Activated B cell treated with CpG ODN at 0.5 μM for 24 hours (primary cell): Measurements from ENCODE around the gene LLPH. TPM values are rescaled to one million over a fixed set of nuclear protein-coding genes. Genes with fewer than 3 reads are reported as not detected.

Experiments
- ATAC-seq: fragments of 200-7000 bp; cut with Tn5 transposase; one replicate; pipeline ENCODE4 v1.10.0; 2021; ENCODE audit warnings: low read depth, mild to moderate bottlenecking, moderate library complexity
- CTCF ChIA-PET: fragments of 350-600 bp; sonication (Branson Sonifier 250); formaldehyde crosslinking; loops from one replicate; lab custom pipeline; 2021; ENCODE audit warnings: antibody characterized with exemption; lab: Charles Lee
- POLR2A ChIA-PET: fragments of 350-600 bp; sonication (Branson Sonifier 250); formaldehyde crosslinking; loops from one replicate; lab custom pipeline; 2021; ENCODE audit warnings: antibody characterized with exemption; lab: Charles Lee
- DNase-seq: peaks from one replicate; pipeline ENCODE4 v3.0.0; 2022
- H3K27ac Mint-ChIP-seq: one replicate; pipeline ENCODE4 v1.8.0; 2020; ENCODE audit warnings: mixed read lengths
- H3K27me3 Mint-ChIP-seq: one replicate; pipeline ENCODE4 v1.8.0; 2021; ENCODE audit warnings: mixed read lengths
- H3K36me3 Mint-ChIP-seq: one replicate; pipeline ENCODE4 v1.8.0; 2021; ENCODE audit warnings: low read depth, mixed read lengths
- H3K4me1 Mint-ChIP-seq: one replicate; pipeline ENCODE4 v1.8.0; 2021; ENCODE audit warnings: mixed read lengths
- H3K4me3 Mint-ChIP-seq: one replicate; pipeline ENCODE4 v1.8.0; 2020; ENCODE audit warnings: mild to moderate bottlenecking, mixed read lengths
- H3K9me3 Mint-ChIP-seq: one replicate; pipeline ENCODE4 v1.8.0; 2020; ENCODE audit warnings: mixed read lengths
- intact Hi-C: fragments of 100-400 bp; cut with micrococcal nuclease; formaldehyde crosslinking; loops from one replicate; pipeline ENCODE4 v1.15.1; 2024
- total RNA-seq: library from RNA; stranded (reverse); gene quantifications from 2 replicates; pipeline ENCODE4 v1.2.3, GENCODE V29; 2022
- TF ChIP-seq, protein P1 (sequence below): fragments of 200-600 bp; IDR thresholded peaks from one replicate; pipeline ENCODE4 v1.8.0; 2022; ENCODE audit warnings: antibody characterized with exemption, mild to moderate bottlenecking

Gene LLPH
- total RNA-seq, 1 donor from 2014 or later, result 29.5 TPM

DNA sequence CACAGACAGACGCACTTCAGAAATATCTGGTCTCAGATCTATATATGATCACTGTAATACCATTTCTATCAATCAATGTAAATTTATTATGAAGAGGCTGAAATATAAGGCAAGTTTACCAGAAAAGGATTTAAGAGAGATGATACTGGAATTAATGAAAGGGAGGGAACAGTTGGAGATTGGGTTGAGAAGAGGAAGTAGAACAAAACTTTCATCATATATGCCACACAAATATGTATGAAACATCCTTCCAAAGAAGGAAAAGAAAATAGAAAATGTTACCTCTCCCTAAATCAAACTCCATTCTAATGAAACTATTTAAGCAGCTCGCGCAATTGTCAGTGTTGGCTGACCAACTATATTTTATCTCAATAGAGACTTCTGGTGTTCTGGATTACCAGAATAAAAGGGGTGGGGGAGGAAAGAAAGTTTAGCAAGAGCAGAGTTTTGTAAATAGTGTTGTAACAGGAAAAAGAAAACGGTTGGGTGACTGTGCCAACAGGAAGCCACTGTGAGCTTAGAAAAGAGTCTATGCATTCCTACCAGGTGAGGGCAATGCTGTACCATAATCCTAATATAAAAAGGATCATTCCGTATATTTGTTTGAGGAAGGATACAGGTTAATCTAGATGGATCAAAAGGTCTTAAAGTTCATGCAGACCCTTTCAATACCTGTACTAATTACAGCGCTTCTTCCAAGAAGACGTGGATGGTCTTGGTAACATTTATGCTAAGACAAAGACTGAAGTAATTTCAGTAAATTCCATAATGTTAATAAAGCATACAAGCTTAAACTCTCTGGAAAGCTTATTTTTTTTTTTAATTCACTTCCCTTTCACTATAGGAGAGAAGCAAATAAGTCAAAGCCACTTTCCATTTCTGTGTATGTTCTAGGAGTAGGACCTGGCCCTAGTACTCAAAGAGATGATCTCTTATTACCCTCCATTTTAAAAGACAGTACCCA is 14.5 kb upstream of the LLPH start:
- DNase-seq (no peak), ATAC-seq (no peak)
- CTCF ChIA-PET, result interaction anchor here (0.7 to 1.7 kb wide), 12 partner anchors 14 to 555 kb away, joined by 3 to 8 read pairs (median 4); partner anchors contain the start of gene LLPH
- H3K4me3 Mint-ChIP-seq, result no peak overlapping the region
- intact Hi-C loops, result loop anchor here (1.0 to 5.0 kb wide), 4 partner anchors 92 to 716 kb away; no protein-coding TSS in a partner anchor
- peaks cover 5% of the 10 kb centered on the region for H3K9me3 Mint-ChIP-seq
- H3K36me3 Mint-ChIP-seq, result peaks cover 92% of the 10 kb centered on the region
- H3K27me3 Mint-ChIP-seq, result no peaks in the 10 kb centered on the region
- POLR2A ChIA-PET, result interaction anchor here (0.8 to 1.4 kb wide), 3 partner anchors 13 to 24 kb away, joined by 3 read pairs; no protein-coding TSS in a partner anchor
- peak overlapping the region; percentile 56 for H3K27ac Mint-ChIP-seq
- TF ChIP-seq, protein P1, sequence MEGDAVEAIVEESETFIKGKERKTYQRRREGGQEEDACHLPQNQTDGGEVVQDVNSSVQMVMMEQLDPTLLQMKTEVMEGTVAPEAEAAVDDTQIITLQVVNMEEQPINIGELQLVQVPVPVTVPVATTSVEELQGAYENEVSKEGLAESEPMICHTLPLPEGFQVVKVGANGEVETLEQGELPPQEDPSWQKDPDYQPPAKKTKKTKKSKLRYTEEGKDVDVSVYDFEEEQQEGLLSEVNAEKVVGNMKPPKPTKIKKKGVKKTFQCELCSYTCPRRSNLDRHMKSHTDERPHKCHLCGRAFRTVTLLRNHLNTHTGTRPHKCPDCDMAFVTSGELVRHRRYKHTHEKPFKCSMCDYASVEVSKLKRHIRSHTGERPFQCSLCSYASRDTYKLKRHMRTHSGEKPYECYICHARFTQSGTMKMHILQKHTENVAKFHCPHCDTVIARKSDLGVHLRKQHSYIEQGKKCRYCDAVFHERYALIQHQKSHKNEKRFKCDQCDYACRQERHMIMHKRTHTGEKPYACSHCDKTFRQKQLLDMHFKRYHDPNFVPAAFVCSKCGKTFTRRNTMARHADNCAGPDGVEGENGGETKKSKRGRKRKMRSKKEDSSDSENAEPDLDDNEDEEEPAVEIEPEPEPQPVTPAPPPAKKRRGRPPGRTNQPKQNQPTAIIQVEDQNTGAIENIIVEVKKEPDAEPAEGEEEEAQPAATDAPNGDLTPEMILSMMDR, result no peak
- H3K4me1 Mint-ChIP-seq, result peaks cover 20% of the 10 kb centered on the region

DNA sequence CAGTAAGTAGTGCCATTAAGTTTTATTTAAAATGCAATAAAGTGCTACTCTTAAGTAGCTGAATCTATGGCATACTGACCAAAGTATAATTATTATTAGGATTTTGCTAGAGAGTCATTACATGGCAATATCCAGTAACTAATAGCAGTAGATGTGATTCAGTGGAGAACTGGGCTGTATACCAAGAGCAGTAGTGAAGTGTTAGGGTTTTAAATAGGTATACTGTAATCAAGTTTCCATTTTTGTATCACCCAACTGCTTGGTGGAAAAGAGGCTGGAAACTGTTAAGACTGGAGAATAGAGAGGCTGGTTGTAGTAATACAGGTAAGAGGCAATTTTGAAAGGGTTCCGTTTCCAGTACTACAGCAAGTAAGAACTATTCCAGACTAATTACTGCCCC is 13.3 kb upstream of the LLPH start:
- CTCF ChIA-PET, result no interaction called here
- H3K36me3 Mint-ChIP-seq, result peaks cover 90% of the 10 kb centered on the region

DNA sequence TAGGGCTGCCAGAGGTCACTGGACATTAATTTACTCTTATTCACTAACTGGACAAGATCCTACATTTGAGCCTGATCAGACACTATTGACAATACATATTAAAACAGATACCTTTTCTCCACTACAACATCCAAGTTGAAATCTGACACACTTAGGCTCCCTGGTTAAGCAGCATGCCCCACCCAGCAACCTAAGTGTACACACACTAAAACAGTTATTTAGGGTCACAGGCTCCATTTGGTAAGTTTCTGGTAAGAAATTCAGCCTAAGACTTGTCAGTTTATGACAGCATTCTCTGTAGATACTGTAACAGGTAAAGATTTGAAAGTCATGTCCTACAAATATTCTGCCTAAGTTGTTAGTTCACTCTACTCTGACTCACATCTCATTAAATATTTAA is 12.3 kb upstream of the LLPH start:
- intact Hi-C loops, result no loop called here
- Mint-ChIP-seq H3K27ac (no peak overlapping the region), H3K27me3 (no peaks in the 10 kb centered on the region), H3K9me3 (peaks cover 7% of the 10 kb centered on the region), H3K36me3 (peaks cover 87% of the 10 kb centered on the region), H3K4me1 (peaks cover 17% of the 10 kb centered on the region), H3K4me3 (no peak overlapping the region)
- POLR2A ChIA-PET, result no interaction called here
- CTCF ChIA-PET, result no interaction called here
- TF ChIP-seq, protein P1, result no peak
- no peak for ATAC-seq
- no peak for DNase-seq

More for the DNA sequence above, 13.3 kb upstream of the LLPH start:
- Mint-ChIP-seq H3K9me3 (peaks cover 7% of the 10 kb centered on the region), H3K27me3 (no peaks in the 10 kb centered on the region), H3K4me3 (no peak overlapping the region), H3K4me1 (peaks cover 17% of the 10 kb centered on the region), H3K27ac (no peak overlapping the region)
- POLR2A ChIA-PET, result no interaction called here
- ATAC-seq (no peak), DNase-seq (no peak)
- intact Hi-C loops, result loop anchor here (2.0 kb wide), 2 partner anchors 549 to 717 kb away; no protein-coding TSS in a partner anchor
- TF ChIP-seq, protein P1, result no peak

DNA sequence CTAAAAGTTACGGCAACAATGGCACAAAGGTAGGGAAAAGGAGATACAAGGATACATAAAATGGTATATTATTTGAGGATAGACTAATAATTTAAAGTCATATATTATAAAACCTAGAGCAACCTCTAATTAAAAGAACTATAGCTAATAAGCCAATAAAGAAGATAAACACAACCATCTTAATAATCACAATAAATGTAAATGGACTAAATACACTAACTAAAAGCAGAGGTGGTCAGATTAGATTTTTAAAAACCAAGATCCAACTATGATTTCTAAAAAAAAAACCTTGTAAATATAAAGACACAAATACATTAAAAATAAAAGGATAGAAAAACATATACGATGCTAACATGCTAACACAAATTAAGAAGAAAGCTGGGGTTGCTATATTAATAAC is 10.7 kb upstream of the LLPH start:
- no peak for DNase-seq
- no peak overlapping the region for H3K4me3 Mint-ChIP-seq
- ATAC-seq, result no peak
- peaks cover 88% of the 10 kb centered on the region for H3K36me3 Mint-ChIP-seq
- CTCF ChIA-PET, result no interaction called here
- H3K27me3 Mint-ChIP-seq, result no peaks in the 10 kb centered on the region
- intact Hi-C loops, result no loop called here
- no peak overlapping the region for H3K27ac Mint-ChIP-seq
- TF ChIP-seq, protein P1, result no peak
- POLR2A ChIA-PET, result interaction anchor here (0.6 to 1.0 kb wide), 2 partner anchors 28 to 29 kb away, joined by 3 to 7 read pairs; partner anchors contain the start of gene TMBIM4
- peaks cover 7% of the 10 kb centered on the region for H3K9me3 Mint-ChIP-seq
- H3K4me1 Mint-ChIP-seq, result peaks cover 17% of the 10 kb centered on the region

DNA sequence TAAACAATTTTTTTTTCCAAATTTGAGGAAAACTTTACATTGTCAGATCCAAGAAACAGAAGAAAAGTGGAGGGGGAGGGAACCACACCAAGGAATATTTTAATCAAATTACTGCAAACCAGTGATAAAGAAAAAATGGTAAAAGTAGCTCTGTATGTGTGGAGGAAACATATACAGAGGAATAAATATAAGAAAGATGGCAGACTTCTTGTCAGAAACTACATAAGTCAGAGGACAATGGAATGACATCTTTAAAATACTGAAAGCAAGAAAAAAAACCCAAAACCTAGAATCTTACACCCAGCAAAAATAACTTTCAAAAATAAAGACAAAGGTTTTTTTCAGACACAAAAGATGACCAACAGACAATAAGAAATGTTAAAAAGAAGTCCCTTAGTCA is 10.2 kb upstream of the LLPH start:
- ATAC-seq (no peak), DNase-seq (no peak)
- H3K27ac Mint-ChIP-seq, result no peak overlapping the region
- H3K27me3 Mint-ChIP-seq, result no peaks in the 10 kb centered on the region
- peaks cover 7% of the 10 kb centered on the region for H3K9me3 Mint-ChIP-seq
- CTCF ChIA-PET, result no interaction called here
- TF ChIP-seq, protein P1, result no peak
- intact Hi-C loops, result no loop called here
- no peak overlapping the region for H3K4me3 Mint-ChIP-seq
- peaks cover 12% of the 10 kb centered on the region for H3K4me1 Mint-ChIP-seq
- POLR2A ChIA-PET, result interaction anchor here (0.6 kb wide), 1 partner anchor 28 kb away, joined by 3 read pairs; no protein-coding TSS in a partner anchor
- peaks cover 86% of the 10 kb centered on the region for H3K36me3 Mint-ChIP-seq
